HepG2 (cell line): ENCODE results near the gene AXIN2. TPM values are rescaled to one million over a fixed set of nuclear protein-coding genes. Genes with fewer than 3 reads are reported as not detected.

Experiments used
- AGO1 ChIP-seq: fragments of 200-400 bp; formaldehyde crosslinking; IDR thresholded peaks from 2 replicates; pipeline ENCODE4 v1.6.1; 2017; ENCODE audit warnings: mild to moderate bottlenecking, low read depth, low read length, moderate library complexity; ENCODE audit not compliant: poor library complexity, severe bottlenecking
- KLF15 ChIP-seq: sonication (generic); formaldehyde crosslinking; IDR thresholded peaks from 2 replicates; pipeline ENCODE4 v1.8.1; 2023; ENCODE audit warnings: borderline replicate concordance, mild to moderate bottlenecking, inconsistent platforms, missing genetic modification reagents, mixed read lengths
- NCOA2 ChIP-seq: sonication (generic); formaldehyde crosslinking; IDR thresholded peaks from 2 replicates; pipeline ENCODE4 v1.8.0; 2022; ENCODE audit warnings: inconsistent platforms
- NR2F2 ChIP-seq: IDR thresholded peaks from 2 replicates; pipeline ENCODE4 v1.6.1; 2012; ENCODE audit warnings: low read depth, inconsistent platforms, borderline replicate concordance
- SNAPC5 ChIP-seq: sonication (generic); formaldehyde crosslinking; IDR thresholded peaks from 2 replicates; pipeline ENCODE4 v1.8.1; 2023; ENCODE audit warnings: mild to moderate bottlenecking, missing genetic modification reagents, borderline replicate concordance
- TBX3 ChIP-seq: fragments of 450-650 bp; IDR thresholded peaks from 2 replicates; pipeline ENCODE4 v1.6.1; 2017; ENCODE audit warnings: antibody characterized with exemption, mild to moderate bottlenecking, inconsistent platforms, borderline replicate concordance
- XBP1 ChIP-seq: sonication (generic); formaldehyde crosslinking; IDR thresholded peaks from 2 replicates; pipeline ENCODE4 v1.5.0; 2020; ENCODE audit warnings: missing genetic modification reagents
- ZBTB38 ChIP-seq: sonication (generic); formaldehyde crosslinking; IDR thresholded peaks from 2 replicates; pipeline ENCODE4 v1.5.1; 2020; ENCODE audit warnings: mild to moderate bottlenecking, missing genetic modification reagents
- ZNF317 ChIP-seq: sonication (generic); formaldehyde crosslinking; IDR thresholded peaks from 2 replicates; pipeline ENCODE4 v1.5.0; 2020; ENCODE audit warnings: mild to moderate bottlenecking, missing genetic modification reagents
- ZNF367 ChIP-seq: sonication (generic); formaldehyde crosslinking; IDR thresholded peaks from 2 replicates; pipeline ENCODE4 v1.4.0; 2020; ENCODE audit warnings: missing genetic modification reagents, borderline replicate concordance
- ZNF547 ChIP-seq: sonication (generic); formaldehyde crosslinking; IDR thresholded peaks from 2 replicates; pipeline ENCODE4 v1.5.1; 2020; ENCODE audit warnings: mild to moderate bottlenecking, missing genetic modification reagents
- ZNF782 ChIP-seq: sonication (generic); formaldehyde crosslinking; IDR thresholded peaks from 2 replicates; pipeline ENCODE4 v1.4.0; 2020; ENCODE audit warnings: missing genetic modification reagents, mild to moderate bottlenecking, borderline replicate concordance
- ZSCAN21 ChIP-seq: sonication (generic); formaldehyde crosslinking; IDR thresholded peaks from 2 replicates; pipeline ENCODE4 v1.8.0; 2022; ENCODE audit warnings: mild to moderate bottlenecking, missing genetic modification reagents, moderate library complexity, borderline replicate concordance
- polyA plus RNA-seq, 8 experiments: library from polyadenylated mRNA; depleted of rRNA in 3 of 8; stranded (reverse) in 7 of 8; unstranded in 1 of 8; fragments of >200 nt; fragmentation: Illumina TruSeq in 4 of 8; extraction: Trizol in 4 of 8; gene quantifications; 2 replicates each; pipeline versions ENCODE4 v1.2.1 to v1.2.3, GENCODE V29; 2011 to 2016; ENCODE audit warnings: low read depth in 4 of 8, missing spikeins in 1 of 8, mixed read lengths in 1 of 8; ENCODE audit not compliant: insufficient read depth in 1 of 8
- total RNA-seq, 5 experiments: library from RNA; depleted of rRNA; stranded (reverse); fragments of >200 nt; fragmentation: Illumina TruSeq; extraction: Trizol; gene quantifications; 2 replicates each; pipeline ENCODE4 v1.2.3, GENCODE V29; 2016; ENCODE audit warnings: low read depth in 1 of 5
- TF ChIP-seq, protein P1 (sequence below): sonication (generic); formaldehyde crosslinking; IDR thresholded peaks from 2 replicates; pipeline ENCODE4 v1.4.0; 2020; ENCODE audit warnings: missing genetic modification reagents
- TF ChIP-seq, protein P2 (sequence below): sonication (generic); formaldehyde crosslinking; IDR thresholded peaks from 2 replicates; pipeline ENCODE4 v1.5.1; 2020; ENCODE audit warnings: mild to moderate bottlenecking, missing genetic modification reagents, moderate library complexity
- TF ChIP-seq, protein P3 (sequence below): sonication (generic); formaldehyde crosslinking; IDR thresholded peaks from 2 replicates; pipeline ENCODE4 v1.9.0; 2021; ENCODE audit warnings: missing genetic modification reagents, borderline replicate concordance
- TF ChIP-seq, protein P4 (sequence below): sonication (generic); formaldehyde crosslinking; IDR thresholded peaks from 2 replicates; pipeline ENCODE4 v1.4.0; 2020; ENCODE audit warnings: low read depth, missing genetic modification reagents

The AXIN2 gene
- total and polyA plus RNA-seq, 2 of the 13 experiments (the other 11 are each of a cell fraction or from before 2014, with no cell fraction given) = 58.6 to 63.4 TPM

GRCh38 chr17:65557349-65558310, 3.8 kb downstream of the AXIN2 start (continued):
- TF ChIP-seq, protein P1, sequence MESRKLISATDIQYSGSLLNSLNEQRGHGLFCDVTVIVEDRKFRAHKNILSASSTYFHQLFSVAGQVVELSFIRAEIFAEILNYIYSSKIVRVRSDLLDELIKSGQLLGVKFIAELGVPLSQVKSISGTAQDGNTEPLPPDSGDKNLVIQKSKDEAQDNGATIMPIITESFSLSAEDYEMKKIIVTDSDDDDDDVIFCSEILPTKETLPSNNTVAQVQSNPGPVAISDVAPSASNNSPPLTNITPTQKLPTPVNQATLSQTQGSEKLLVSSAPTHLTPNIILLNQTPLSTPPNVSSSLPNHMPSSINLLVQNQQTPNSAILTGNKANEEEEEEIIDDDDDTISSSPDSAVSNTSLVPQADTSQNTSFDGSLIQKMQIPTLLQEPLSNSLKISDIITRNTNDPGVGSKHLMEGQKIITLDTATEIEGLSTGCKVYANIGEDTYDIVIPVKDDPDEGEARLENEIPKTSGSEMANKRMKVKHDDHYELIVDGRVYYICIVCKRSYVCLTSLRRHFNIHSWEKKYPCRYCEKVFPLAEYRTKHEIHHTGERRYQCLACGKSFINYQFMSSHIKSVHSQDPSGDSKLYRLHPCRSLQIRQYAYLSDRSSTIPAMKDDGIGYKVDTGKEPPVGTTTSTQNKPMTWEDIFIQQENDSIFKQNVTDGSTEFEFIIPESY = no peak; the same call in 1 of the 2 replicates
- TF ChIP-seq, protein P2, sequence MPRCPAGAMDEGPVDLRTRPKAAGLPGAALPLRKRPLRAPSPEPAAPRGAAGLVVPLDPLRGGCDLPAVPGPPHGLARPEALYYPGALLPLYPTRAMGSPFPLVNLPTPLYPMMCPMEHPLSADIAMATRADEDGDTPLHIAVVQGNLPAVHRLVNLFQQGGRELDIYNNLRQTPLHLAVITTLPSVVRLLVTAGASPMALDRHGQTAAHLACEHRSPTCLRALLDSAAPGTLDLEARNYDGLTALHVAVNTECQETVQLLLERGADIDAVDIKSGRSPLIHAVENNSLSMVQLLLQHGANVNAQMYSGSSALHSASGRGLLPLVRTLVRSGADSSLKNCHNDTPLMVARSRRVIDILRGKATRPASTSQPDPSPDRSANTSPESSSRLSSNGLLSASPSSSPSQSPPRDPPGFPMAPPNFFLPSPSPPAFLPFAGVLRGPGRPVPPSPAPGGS (CRISPR knock-in tag) = peak; percentile 76
- TF ChIP-seq, protein P3, sequence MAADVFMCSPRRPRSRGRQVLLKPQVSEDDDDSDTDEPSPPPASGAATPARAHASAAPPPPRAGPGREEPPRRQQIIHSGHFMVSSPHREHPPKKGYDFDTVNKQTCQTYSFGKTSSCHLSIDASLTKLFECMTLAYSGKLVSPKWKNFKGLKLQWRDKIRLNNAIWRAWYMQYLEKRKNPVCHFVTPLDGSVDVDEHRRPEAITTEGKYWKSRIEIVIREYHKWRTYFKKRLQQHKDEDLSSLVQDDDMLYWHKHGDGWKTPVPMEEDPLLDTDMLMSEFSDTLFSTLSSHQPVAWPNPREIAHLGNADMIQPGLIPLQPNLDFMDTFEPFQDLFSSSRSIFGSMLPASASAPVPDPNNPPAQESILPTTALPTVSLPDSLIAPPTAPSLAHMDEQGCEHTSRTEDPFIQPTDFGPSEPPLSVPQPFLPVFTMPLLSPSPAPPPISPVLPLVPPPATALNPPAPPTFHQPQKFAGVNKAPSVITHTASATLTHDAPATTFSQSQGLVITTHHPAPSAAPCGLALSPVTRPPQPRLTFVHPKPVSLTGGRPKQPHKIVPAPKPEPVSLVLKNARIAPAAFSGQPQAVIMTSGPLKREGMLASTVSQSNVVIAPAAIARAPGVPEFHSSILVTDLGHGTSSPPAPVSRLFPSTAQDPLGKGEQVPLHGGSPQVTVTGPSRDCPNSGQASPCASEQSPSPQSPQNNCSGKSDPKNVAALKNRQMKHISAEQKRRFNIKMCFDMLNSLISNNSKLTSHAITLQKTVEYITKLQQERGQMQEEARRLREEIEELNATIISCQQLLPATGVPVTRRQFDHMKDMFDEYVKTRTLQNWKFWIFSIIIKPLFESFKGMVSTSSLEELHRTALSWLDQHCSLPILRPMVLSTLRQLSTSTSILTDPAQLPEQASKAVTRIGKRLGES (CRISPR knock-in tag) = no peak
- no peak for TF ChIP-seq XBP1 (CRISPR knock-in tag)
- TF ChIP-seq NCOA2 (CRISPR knock-in tag) = peak; percentile 95
- peak; percentile 97 for TF ChIP-seq NR2F2
- TF ChIP-seq ZNF782 (CRISPR knock-in tag) = no peak
- TF ChIP-seq ZSCAN21 (CRISPR knock-in tag) = 0 out of 2 replicates have a peak, but pooled peaks have one; percentile 47
- no peak for TF ChIP-seq KLF15 (CRISPR knock-in tag)
- TF ChIP-seq SNAPC5 (CRISPR knock-in tag) = peak; percentile 81; the same call in 1 of the 2 replicates
- 0 out of 2 replicates have a peak, but pooled peaks have one; percentile 47 for TF ChIP-seq ZNF547 (CRISPR knock-in tag)
- TF ChIP-seq ZBTB38 = no peak
- TF ChIP-seq AGO1 = no peak
- TF ChIP-seq ZNF317 (CRISPR knock-in tag) = peak; percentile 58
- TF ChIP-seq, protein P4, sequence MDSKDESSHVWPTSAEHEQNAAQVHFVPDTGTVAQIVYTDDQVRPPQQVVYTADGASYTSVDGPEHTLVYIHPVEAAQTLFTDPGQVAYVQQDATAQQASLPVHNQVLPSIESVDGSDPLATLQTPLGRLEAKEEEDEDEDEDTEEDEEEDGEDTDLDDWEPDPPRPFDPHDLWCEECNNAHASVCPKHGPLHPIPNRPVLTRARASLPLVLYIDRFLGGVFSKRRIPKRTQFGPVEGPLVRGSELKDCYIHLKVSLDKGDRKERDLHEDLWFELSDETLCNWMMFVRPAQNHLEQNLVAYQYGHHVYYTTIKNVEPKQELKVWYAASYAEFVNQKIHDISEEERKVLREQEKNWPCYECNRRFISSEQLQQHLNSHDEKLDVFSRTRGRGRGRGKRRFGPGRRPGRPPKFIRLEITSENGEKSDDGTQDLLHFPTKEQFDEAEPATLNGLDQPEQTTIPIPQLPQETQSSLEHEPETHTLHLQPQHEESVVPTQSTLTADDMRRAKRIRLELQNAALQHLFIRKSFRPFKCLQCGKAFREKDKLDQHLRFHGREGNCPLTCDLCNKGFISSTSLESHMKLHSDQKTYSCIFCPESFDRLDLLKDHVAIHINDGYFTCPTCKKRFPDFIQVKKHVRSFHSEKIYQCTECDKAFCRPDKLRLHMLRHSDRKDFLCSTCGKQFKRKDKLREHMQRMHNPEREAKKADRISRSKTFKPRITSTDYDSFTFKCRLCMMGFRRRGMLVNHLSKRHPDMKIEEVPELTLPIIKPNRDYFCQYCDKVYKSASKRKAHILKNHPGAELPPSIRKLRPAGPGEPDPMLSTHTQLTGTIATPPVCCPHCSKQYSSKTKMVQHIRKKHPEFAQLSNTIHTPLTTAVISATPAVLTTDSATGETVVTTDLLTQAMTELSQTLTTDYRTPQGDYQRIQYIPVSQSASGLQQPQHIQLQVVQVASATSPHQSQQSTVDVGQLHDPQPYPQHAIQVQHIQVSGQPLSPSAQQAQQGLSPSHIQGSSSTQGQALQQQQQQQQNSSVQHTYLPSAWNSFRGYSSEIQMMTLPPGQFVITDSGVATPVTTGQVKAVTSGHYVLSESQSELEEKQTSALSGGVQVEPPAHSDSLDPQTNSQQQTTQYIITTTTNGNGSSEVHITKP = no peak
- no peak for TF ChIP-seq ZNF367 (CRISPR knock-in tag)
- peak; percentile 90 for TF ChIP-seq TBX3
